GM10248 (cell line): ENCODE results near the gene MISFA.

ENCODE experiments used
- CTCF ChIA-PET: fragments of 300-600 bp; sonication (Branson Sonifier 250); formaldehyde crosslinking; extraction: SDS; loops from one replicate; lab custom pipeline; 2021; ENCODE audit warnings: antibody characterized with exemption; lab: Yijun Ruan, JAX
- POLR2A ChIA-PET: fragments of 350-650 bp; sonication (Branson Sonifier 250); formaldehyde crosslinking; extraction: SDS; loops from one replicate; lab custom pipeline; 2020; ENCODE audit warnings: antibody characterized with exemption; lab: Yijun Ruan, JAX
- DNase-seq: peaks from one replicate; pipeline ENCODE4 v3.0.0; 2012; ENCODE audit errors: extremely low spot score
- CTCF ChIP-seq: IDR thresholded peaks from 2 replicates; pipeline ENCODE4 v1.5.1; 2012; ENCODE audit warnings: mild to moderate bottlenecking, low read depth; ENCODE audit errors: extremely low read depth, missing control alignments, control extremely low read depth

MISFA gene

GRCh38 chr11:18599739-18600230, at the start of gene MISFA:
MISFA (plus strand) TSS chr11:18599789; CDS start chr11:18599929, 140 bp downstream.
- DNase-seq: no peak
- POLR2A ChIA-PET: no interaction called here
- no peak for TF ChIP-seq CTCF
- CTCF ChIA-PET: interaction anchor here (1.2 to 1.4 kb wide), 2 partner anchors 22 to 60 kb away, joined by 3 to 4 read pairs; no protein-coding TSS in a partner anchor

DNA sequence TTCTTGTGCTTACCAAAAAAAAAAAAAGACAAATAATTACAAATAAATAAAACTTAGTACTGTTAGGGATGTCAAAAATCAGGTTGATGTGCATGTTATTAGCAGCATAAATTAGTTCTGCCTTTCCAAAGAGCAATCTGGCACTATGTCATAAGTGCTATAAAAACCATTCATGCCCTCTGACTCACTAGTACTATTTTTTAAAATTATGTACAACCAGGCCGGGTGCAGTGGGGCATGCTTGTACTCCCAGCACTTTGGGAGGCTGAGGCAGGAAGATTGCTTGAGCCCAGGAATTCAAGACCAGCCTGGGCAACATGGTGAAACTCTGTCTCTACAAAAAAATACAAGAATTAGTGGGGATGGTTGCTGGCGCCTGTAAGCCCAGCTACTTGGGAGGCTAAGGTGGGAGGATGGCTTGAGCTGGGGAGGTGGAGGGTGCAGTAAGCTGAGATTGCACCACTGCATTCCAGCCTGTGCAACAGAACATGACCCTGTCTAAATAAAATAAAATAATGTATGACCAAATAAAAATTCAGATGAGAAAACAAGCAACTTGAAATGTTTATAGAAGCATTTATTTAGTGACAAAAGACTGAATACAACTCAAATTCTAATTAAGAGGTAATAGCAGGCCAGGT, 36.4 kb upstream of the MISFA start:
- CTCF ChIA-PET: no interaction called here
- POLR2A ChIA-PET: no interaction called here
- TF ChIP-seq CTCF: no peak
- no peak for DNase-seq

GRCh38 chr11:18564149-18564548, 35.4 kb upstream of the MISFA start:
- POLR2A ChIA-PET: interaction anchor here (0.7 kb wide), 1 partner anchor 58 kb away, joined by 4 read pairs; no protein-coding TSS in a partner anchor

DNA sequence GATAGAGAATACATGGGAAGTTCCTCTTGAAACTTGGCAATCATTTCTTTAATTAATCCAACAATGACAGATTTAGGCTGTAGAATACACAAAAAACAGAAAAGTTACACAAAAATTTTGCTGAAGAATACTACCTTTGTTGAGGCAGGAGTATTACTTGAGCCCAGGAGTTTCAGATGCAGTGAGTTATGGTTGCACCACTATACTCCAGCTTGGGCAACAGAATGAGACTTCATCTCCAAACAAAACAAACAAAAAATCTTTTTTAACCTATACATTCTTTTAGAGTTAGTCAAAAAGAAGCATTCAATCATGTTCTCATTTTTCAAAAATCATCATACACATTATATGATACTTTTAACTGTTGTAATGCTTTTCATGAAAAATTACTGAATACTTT, 33.2 kb upstream of the MISFA start:
- ChIA-PET CTCF (no interaction called here), POLR2A (interaction anchor here (0.6 kb wide), 1 partner anchor 169 kb away, joined by 8 read pairs; no protein-coding TSS in a partner anchor)
- DNase-seq: no peak
- no peak for TF ChIP-seq CTCF

More at GRCh38 chr11:18564149-18564548, 35.4 kb upstream of the MISFA start:
- TF ChIP-seq CTCF: no peak
- DNase-seq: no peak
- CTCF ChIA-PET: interaction anchor here (1.2 to 1.3 kb wide), 2 partner anchors 14 to 27 kb away, joined by 3 read pairs; no protein-coding TSS in a partner anchor

GRCh38 chr11:18567081-18567480, 32.5 kb upstream of the MISFA start:
- ChIA-PET CTCF (no interaction called here), POLR2A (no interaction called here)
- DNase-seq: no peak
- TF ChIP-seq CTCF: no peak

DNA sequence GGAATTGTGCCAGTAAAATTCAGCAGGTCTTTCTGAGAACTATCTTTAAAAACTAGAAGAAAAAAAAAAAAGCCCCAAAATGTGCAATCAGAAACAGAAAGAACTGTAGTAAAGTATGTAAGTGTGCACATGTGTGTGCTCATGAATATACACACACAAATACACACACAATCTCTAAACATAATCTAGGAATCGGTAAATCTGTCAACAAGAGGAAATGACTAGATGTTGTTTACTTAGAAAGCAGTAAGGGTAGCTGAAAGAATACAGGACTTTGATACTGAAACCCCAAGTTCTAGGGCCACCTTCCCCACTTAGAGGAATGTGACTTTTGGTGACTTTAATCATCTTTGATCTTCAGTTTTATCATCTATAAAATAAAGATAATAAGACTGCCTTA, 24.2 kb upstream of the MISFA start:
- CTCF ChIA-PET: interaction anchor here (0.7 kb wide), 1 partner anchor 35 kb away, joined by 3 read pairs; no protein-coding TSS in a partner anchor
- no peak for DNase-seq
- POLR2A ChIA-PET: no interaction called here
- TF ChIP-seq CTCF: no peak
